Neural progenitor cell (in vitro differentiated cells): Measurements from ENCODE around the gene BAHD1. TPM values are rescaled to one million over a fixed set of nuclear protein-coding genes. Genes with fewer than 3 reads are reported as not detected.
A peak's percentile ranks its signal among the peaks of the same experiment; 100 is the strongest.
"Not testable (repeated sequence)": the region's sequence is repeated elsewhere in the genome, so short reads cannot be mapped to it uniquely, and the experiment has no call there.

Source experiments
- DNase-seq: peaks from one replicate; pipeline ENCODE4 v3.0.0-alpha.2; 2016; ENCODE audit warnings: low spot score
- H2AFZ ChIP-seq: fragments of 200-600 bp; sonication (generic); replicated peaks from 2 replicates; pipeline ENCODE4 v1.6.1; 2016; ENCODE audit warnings: antibody characterized with exemption
- H3F3A ChIP-seq: fragments of 200-600 bp; sonication (generic); 2 replicates; pipeline ENCODE4 v1.6.1; 2016; ENCODE audit warnings: antibody characterized with exemption, low read depth
- H3K27ac ChIP-seq: fragments of 200-600 bp; sonication (generic); 2 replicates; pipeline ENCODE4 v1.5.1; 2016; ENCODE audit warnings: mild to moderate bottlenecking
- H3K27me3 ChIP-seq: fragments of 200-600 bp; sonication (generic); 2 replicates; pipeline ENCODE4 v1.6.1; 2016; ENCODE audit warnings: mild to moderate bottlenecking, moderate library complexity
- H3K36me3 ChIP-seq: fragments of 200-600 bp; sonication (generic); 2 replicates; pipeline ENCODE4 v1.5.1; 2016
- H3K4me1 ChIP-seq: fragments of 200-600 bp; sonication (generic); 2 replicates; pipeline ENCODE4 v1.6.1; 2016; ENCODE audit warnings: mixed run types
- H3K4me2 ChIP-seq: fragments of 200-600 bp; sonication (generic); 2 replicates; pipeline ENCODE4 v1.6.1; 2016
- H3K4me3 ChIP-seq: fragments of 200-600 bp; sonication (generic); 2 replicates; pipeline ENCODE4 v1.5.1; 2016
- H3K79me2 ChIP-seq: fragments of 200-600 bp; sonication (generic); 2 replicates; pipeline ENCODE4 v1.6.1; 2016; ENCODE audit warnings: low read depth
- H3K9ac ChIP-seq: fragments of 200-600 bp; sonication (generic); 2 replicates; pipeline ENCODE4 v1.6.1; 2016
- H3K9me3 ChIP-seq: fragments of 200-600 bp; sonication (generic); 2 replicates; pipeline ENCODE4 v1.5.1; 2016; ENCODE audit warnings: low read depth
- H4K20me1 ChIP-seq: fragments of 200-600 bp; sonication (generic); 2 replicates; pipeline ENCODE4 v1.6.1; 2016; ENCODE audit warnings: low read depth
- H3K27ac Mint-ChIP-seq: 3 replicates; pipeline ENCODE4 v1.8.0; 2021; ENCODE audit warnings: mixed read lengths
- H3K27me3 Mint-ChIP-seq: 2 replicates; pipeline ENCODE4 v1.8.0; 2022; ENCODE audit warnings: low read depth, mild to moderate bottlenecking, inconsistent platforms, moderate library complexity, mixed read lengths; ENCODE audit not compliant: insufficient read depth
- H3K36me3 Mint-ChIP-seq: 3 replicates; pipeline ENCODE4 v1.8.0; 2021; ENCODE audit warnings: mixed read lengths
- H3K4me1 Mint-ChIP-seq: 3 replicates; pipeline ENCODE4 v1.8.0; 2021; ENCODE audit warnings: mixed read lengths
- H3K4me3 Mint-ChIP-seq: 3 replicates; pipeline ENCODE4 v1.8.0; 2021; ENCODE audit warnings: mild to moderate bottlenecking, moderate library complexity, mixed read lengths
- H3K9me3 Mint-ChIP-seq: 3 replicates; pipeline ENCODE4 v1.8.0; 2020; ENCODE audit warnings: mixed read lengths
- EZH2 ChIP-seq: fragments of 200-600 bp; sonication (generic); IDR thresholded peaks from 2 replicates; pipeline ENCODE4 v1.6.1; 2017; ENCODE audit warnings: antibody characterized with exemption, mild to moderate bottlenecking, moderate library complexity
- EZH2phosphoT487 ChIP-seq: fragments of 200-600 bp; sonication (generic); IDR thresholded peaks from 2 replicates; pipeline ENCODE4 v1.6.1; 2017; ENCODE audit warnings: antibody characterized with exemption
- total RNA-seq: library from RNA; depleted of rRNA; stranded (reverse); fragments of >200 nt; gene quantifications from 2 replicates; pipeline ENCODE4 v1.2.3, GENCODE V29; 2015; ENCODE audit warnings: low replicate concordance
- TF ChIP-seq, protein P1 (sequence below): fragments of 200-600 bp; sonication (generic); IDR thresholded peaks from 2 replicates; pipeline ENCODE4 v1.5.1; 2017; ENCODE audit warnings: antibody characterized with exemption, mild to moderate bottlenecking

Gene BAHD1
- total RNA-seq, 1 donor from 2014 or later: 5.8 TPM

DNA sequence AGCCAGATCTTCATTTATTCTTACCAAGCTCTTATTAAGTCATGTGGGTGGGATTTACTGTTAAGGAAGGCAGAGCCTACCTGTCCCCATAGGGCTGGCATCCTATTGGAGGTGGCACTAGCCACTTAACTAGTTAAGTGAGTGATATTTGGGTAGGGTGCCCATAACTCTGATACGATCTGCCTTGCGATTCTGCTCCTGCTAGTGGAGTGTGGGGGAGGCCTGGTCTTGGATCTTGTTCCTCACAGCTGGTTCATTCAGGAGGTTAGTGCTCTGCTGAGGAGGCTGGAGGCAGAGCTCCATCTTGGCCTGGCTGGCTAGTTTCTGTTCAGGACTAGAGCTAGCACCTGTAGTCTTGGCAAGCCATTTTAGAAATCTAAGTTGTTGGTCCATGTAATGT, 9.3 kb downstream of the BAHD1 start:
- Mint-ChIP-seq H3K4me3 (no peak overlapping the region), H3K9me3 (no peaks in the 10 kb centered on the region), H3K36me3 (peaks cover 3% of the 10 kb centered on the region), H3K27ac (no peak overlapping the region), H3K27me3 (peaks cover 4% of the 10 kb centered on the region), H3K4me1 (peaks cover 51% of the 10 kb centered on the region)
- H3K4me1 ChIP-seq: peaks cover 43% of the 10 kb centered on the region
- H3K9me3 ChIP-seq: no peaks in the 10 kb centered on the region
- H4K20me1 ChIP-seq: peaks cover 98% of the 10 kb centered on the region
- H3K9ac ChIP-seq: no peak overlapping the region
- H3K4me2 ChIP-seq: no peak overlapping the region
- H3K36me3 ChIP-seq: no peaks in the 10 kb centered on the region
- H3K79me2 ChIP-seq: peaks cover 99% of the 10 kb centered on the region
- peaks cover 15% of the 10 kb centered on the region for H3F3A ChIP-seq
- no peaks in the 10 kb centered on the region for H3K27me3 ChIP-seq
- no peak overlapping the region for H2AFZ ChIP-seq
- TF ChIP-seq, protein P1, sequence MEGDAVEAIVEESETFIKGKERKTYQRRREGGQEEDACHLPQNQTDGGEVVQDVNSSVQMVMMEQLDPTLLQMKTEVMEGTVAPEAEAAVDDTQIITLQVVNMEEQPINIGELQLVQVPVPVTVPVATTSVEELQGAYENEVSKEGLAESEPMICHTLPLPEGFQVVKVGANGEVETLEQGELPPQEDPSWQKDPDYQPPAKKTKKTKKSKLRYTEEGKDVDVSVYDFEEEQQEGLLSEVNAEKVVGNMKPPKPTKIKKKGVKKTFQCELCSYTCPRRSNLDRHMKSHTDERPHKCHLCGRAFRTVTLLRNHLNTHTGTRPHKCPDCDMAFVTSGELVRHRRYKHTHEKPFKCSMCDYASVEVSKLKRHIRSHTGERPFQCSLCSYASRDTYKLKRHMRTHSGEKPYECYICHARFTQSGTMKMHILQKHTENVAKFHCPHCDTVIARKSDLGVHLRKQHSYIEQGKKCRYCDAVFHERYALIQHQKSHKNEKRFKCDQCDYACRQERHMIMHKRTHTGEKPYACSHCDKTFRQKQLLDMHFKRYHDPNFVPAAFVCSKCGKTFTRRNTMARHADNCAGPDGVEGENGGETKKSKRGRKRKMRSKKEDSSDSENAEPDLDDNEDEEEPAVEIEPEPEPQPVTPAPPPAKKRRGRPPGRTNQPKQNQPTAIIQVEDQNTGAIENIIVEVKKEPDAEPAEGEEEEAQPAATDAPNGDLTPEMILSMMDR: no peak
- no peak for TF ChIP-seq EZH2phosphoT487
- TF ChIP-seq EZH2: no peak
- no peak overlapping the region for H3K27ac ChIP-seq
- no peak overlapping the region for H3K4me3 ChIP-seq
- DNase-seq: no peak

DNA sequence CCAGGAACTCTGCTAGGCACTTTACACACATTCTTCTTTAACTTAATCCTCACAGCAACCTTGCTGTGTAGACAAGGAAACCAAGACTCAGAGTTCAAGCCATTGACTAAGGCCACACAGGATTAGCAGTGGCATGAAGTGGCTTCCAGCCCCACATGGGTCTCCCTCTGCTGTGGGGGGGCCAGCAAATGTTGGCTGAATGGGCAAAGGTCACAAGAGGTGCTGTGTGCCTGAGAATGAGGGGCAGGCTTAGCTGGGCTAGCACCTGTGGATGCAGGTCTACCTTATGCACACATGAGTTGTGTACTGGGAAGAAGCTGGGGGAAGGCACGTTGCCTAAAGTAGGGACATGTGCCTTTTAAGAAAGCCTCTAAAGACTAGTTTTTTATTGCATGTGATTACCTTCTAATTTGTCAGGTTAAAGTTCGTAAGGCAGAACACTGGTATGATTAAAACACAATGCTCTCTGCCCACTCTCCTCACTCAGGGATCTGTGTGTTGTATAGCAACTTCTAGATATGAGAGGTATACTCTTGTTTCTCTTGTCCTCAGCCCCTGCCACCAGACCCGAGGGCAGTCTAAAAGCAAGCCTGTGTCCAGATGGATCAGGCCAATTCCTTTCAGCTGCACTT, 10.9 kb downstream of the BAHD1 start:
- H3K4me3 Mint-ChIP-seq: no peak overlapping the region
- DNase-seq: peak; percentile 43
- H3K9me3 Mint-ChIP-seq: no peaks in the 10 kb centered on the region
- Histone ChIP-seq H3K9ac (no peak overlapping the region), H3K4me2 (peak overlapping the region; percentile 17), H3K27ac (no peak overlapping the region), H3F3A (peaks cover 15% of the 10 kb centered on the region), H2AFZ (no peak overlapping the region), H3K36me3 (no peaks in the 10 kb centered on the region), H3K4me3 (no peak overlapping the region), H3K9me3 (no peaks in the 10 kb centered on the region), H3K79me2 (peaks cover 99% of the 10 kb centered on the region), H3K27me3 (no peaks in the 10 kb centered on the region), H4K20me1 (peaks cover 98% of the 10 kb centered on the region), H3K4me1 (peaks cover 40% of the 10 kb centered on the region)
- peaks cover 3% of the 10 kb centered on the region for H3K36me3 Mint-ChIP-seq
- H3K27me3 Mint-ChIP-seq: peaks cover 4% of the 10 kb centered on the region
- no peak for TF ChIP-seq EZH2
- no peak for TF ChIP-seq EZH2phosphoT487
- TF ChIP-seq, protein P1: no peak
- peak overlapping the region; percentile 15 for H3K27ac Mint-ChIP-seq
- peaks cover 57% of the 10 kb centered on the region for H3K4me1 Mint-ChIP-seq

DNA sequence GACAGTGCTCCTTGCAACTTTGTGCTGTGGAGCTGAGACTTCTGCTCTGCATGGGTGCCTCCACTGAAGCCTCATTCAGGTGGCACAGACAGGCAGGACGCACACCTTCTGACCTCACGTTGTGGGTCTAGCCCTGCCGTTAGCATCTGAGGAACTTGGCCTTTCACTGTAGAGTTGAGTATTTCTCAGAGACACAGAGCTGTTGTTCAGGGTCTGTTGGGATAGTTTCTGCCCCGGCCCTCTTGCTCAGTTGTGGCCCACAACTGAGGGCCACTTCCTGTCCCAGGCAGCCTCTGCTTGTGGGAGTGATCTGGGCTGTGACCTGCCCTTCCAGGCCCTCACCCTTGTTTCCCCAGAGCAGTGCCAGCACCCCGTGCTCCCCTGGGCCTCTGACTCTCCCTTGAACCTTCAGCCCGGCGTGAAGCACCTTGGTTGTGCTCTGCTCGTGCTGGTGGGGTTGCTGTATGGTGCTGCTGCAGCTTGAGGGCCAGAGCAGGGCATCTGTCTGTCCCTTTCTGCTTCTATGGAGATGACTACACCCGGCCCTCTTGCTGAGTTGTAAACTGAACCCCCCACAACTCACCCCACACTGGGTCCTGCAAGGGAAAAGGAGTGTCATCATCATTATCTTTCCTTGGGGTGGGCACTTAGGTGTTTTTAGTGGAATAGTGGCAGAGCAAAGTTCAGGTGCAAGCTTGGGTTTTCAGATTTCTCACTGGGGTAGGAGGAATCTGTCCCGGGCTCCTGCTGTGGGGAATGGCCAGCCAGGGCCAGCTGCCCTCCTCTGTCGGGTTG, 11.7 kb downstream of the BAHD1 start:
- H3K4me3 Mint-ChIP-seq: no peak overlapping the region
- Histone ChIP-seq H3K79me2 (peaks cover 99% of the 10 kb centered on the region), H2AFZ (no peak overlapping the region), H3K4me1 (peaks cover 40% of the 10 kb centered on the region), H3K27ac (no peak overlapping the region), H3K4me3 (no peak overlapping the region), H3F3A (peaks cover 15% of the 10 kb centered on the region), H4K20me1 (peaks cover 98% of the 10 kb centered on the region), H3K36me3 (no peaks in the 10 kb centered on the region), H3K9me3 (no peaks in the 10 kb centered on the region), H3K27me3 (no peaks in the 10 kb centered on the region), H3K4me2 (peak overlapping the region; percentile 35), H3K9ac (no peak overlapping the region)
- H3K9me3 Mint-ChIP-seq: no peaks in the 10 kb centered on the region
- TF ChIP-seq, protein P1: no peak
- TF ChIP-seq EZH2phosphoT487: no peak
- TF ChIP-seq EZH2: no peak
- peaks cover 3% of the 10 kb centered on the region for H3K36me3 Mint-ChIP-seq
- no peak overlapping the region for H3K27ac Mint-ChIP-seq
- peaks cover 61% of the 10 kb centered on the region for H3K4me1 Mint-ChIP-seq
- DNase-seq: no peak
- peaks cover 4% of the 10 kb centered on the region for H3K27me3 Mint-ChIP-seq

DNA sequence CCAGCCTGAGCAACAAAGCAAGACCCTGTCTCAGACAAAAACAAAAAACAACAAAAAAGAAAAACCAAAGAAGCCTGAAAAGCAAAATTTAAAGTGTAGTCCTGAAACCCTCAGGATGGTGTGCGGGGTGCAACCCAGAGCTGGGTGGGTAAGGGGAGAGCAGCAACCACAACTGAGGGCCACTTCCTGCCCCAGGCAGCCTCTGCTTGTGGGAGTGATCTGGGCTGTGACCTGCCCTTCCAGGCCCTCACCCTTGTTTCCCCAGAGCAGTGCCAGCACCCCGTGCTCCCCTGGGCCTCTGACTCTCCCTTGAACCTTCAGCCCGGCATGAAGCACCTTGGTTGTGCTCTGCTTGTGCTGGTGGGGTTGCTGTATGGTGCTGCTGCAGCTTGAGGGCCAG, 13.2 kb downstream of the BAHD1 start:
- Mint-ChIP-seq H3K4me1 (peaks cover 67% of the 10 kb centered on the region), H3K4me3 (peak overlapping the region; percentile 67)
- DNase-seq, H2AFZ ChIP-seq, H3K9ac ChIP-seq, H3K27ac Mint-ChIP-seq, H3K27ac ChIP-seq, H3K36me3 ChIP-seq, H3K4me2 ChIP-seq, H3K36me3 Mint-ChIP-seq, H3K4me3 ChIP-seq, H3K27me3 Mint-ChIP-seq, H3K9me3 Mint-ChIP-seq, H3K9me3 ChIP-seq, H3K27me3 ChIP-seq: not testable (repeated sequence)
- Histone ChIP-seq H3K4me1 (peaks cover 40% of the 10 kb centered on the region), H4K20me1 (peaks cover 96% of the 10 kb centered on the region), H3F3A (peaks cover 14% of the 10 kb centered on the region), H3K79me2 (peaks cover 95% of the 10 kb centered on the region)
